ENCODE measurements around the gene MCM7. TPM values are rescaled to one million over a fixed set of nuclear protein-coding genes. Genes with fewer than 3 reads are reported as not detected.
A peak's percentile ranks its signal among the peaks of the same experiment; 100 is the strongest.

The MCM7 gene
- polyA plus RNA-seq, 1 donor: 93.8 TPM

DNA sequence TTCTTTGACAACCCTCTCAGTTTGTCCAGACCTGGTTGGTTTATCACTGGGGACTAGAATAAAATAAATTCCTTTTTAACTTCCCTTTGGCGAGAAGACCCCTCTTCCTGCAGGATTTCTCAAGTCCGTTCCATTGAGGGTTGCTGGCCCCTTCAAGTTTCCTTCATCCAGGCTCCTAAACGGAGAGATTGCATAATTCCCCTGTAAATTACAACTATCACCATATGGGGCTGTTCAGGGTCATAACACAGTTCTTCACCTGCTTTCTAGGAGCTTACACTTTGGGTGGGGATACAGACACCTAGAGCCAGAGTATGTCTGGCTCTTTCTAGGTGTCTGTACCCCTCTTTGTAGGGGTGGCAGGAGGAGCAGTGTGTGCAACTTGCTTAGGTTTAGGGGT lies 15.7 kb downstream of the MCM7 start:
- H3K27me3 ChIP-seq (ENCODE audit: control insufficient read depth, insufficient read depth, low read length): no peaks in the 10 kb centered on the region
- WGBS (ENCODE audit: insufficient coverage, low lambda C conversion rate): no CpG with 5 or more reads among the region's 3 CpGs
- DNase-seq: no peak
- H3K4me1 ChIP-seq (ENCODE audit: control insufficient read depth, insufficient read depth, low read length): peaks cover 18% of the 10 kb centered on the region
- H3K36me3 ChIP-seq (ENCODE audit: control insufficient read depth, insufficient read depth, low read length): peaks cover 3% of the 10 kb centered on the region
- no peak overlapping the region for H3K27ac ChIP-seq (ENCODE audit: low read length)
- H3K9me3 ChIP-seq (ENCODE audit: control insufficient read depth, low read depth, low read length): no peaks in the 10 kb centered on the region
- H3K4me3 ChIP-seq (ENCODE audit: low read length): no peak overlapping the region

DNA sequence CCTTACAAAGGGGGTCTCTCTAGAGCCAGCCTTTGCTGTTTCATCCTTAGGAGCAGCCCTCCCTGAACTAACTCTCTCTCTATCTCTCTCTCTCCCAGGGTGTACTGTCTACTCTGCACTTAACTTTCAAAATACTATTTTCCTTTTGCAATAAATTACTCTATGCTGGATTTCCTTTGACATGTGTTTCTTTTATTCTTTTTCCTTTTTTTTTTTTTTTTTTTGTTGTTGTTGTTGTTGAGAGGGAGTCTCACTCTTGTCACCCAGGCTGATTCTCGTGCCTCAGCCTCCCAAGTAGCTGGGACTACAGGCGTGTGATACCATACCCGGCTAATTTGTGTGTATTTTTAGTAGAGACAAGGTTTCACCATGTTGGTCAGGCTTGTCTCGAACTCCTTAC lies 18.2 kb downstream of the MCM7 start:
- no peak overlapping the region for H3K27ac ChIP-seq (ENCODE audit: low read length)
- H3K9me3 ChIP-seq (ENCODE audit: control insufficient read depth, low read depth, low read length): no peaks in the 10 kb centered on the region
- H3K4me1 ChIP-seq (ENCODE audit: control insufficient read depth, insufficient read depth, low read length): peaks cover 23% of the 10 kb centered on the region
- no peaks in the 10 kb centered on the region for H3K27me3 ChIP-seq (ENCODE audit: control insufficient read depth, insufficient read depth, low read length)
- no peaks in the 10 kb centered on the region for H3K36me3 ChIP-seq (ENCODE audit: control insufficient read depth, insufficient read depth, low read length)
- no peak for DNase-seq
- no peak overlapping the region for H3K4me3 ChIP-seq (ENCODE audit: low read length)
- WGBS (ENCODE audit: insufficient coverage, low lambda C conversion rate): no CpG with 5 or more reads among the region's 4 CpGs

GRCh38 chr7:100081535-100082102 lies 19.6 kb downstream of the MCM7 start, which contains the start of gene ZNF3:
Gene ZNF3, minus strand, starts transcription at chr7:100081723. Its CDS starts 4,366 bp downstream, at chr7:100077357.
- Histone ChIP-seq H3K4me3 (ENCODE audit: low read length) (peak within 1 kb of the TSS; percentile 98), H3K4me1 (ENCODE audit: control insufficient read depth, insufficient read depth, low read length) (peaks cover 34% of the 10 kb centered on the region), H3K27me3 (ENCODE audit: control insufficient read depth, insufficient read depth, low read length) (no peaks in the 10 kb centered on the region), H3K9me3 (ENCODE audit: control insufficient read depth, low read depth, low read length) (no peaks in the 10 kb centered on the region), H3K27ac (ENCODE audit: low read length) (peak within 1 kb of the TSS; percentile 82), H3K36me3 (ENCODE audit: control insufficient read depth, insufficient read depth, low read length) (peaks cover 7% of the 10 kb centered on the region)
- DNase-seq: peak; percentile 99
- no CpG with 5 or more reads among the region's 55 CpGs for WGBS (ENCODE audit: insufficient coverage, low lambda C conversion rate)

DNA sequence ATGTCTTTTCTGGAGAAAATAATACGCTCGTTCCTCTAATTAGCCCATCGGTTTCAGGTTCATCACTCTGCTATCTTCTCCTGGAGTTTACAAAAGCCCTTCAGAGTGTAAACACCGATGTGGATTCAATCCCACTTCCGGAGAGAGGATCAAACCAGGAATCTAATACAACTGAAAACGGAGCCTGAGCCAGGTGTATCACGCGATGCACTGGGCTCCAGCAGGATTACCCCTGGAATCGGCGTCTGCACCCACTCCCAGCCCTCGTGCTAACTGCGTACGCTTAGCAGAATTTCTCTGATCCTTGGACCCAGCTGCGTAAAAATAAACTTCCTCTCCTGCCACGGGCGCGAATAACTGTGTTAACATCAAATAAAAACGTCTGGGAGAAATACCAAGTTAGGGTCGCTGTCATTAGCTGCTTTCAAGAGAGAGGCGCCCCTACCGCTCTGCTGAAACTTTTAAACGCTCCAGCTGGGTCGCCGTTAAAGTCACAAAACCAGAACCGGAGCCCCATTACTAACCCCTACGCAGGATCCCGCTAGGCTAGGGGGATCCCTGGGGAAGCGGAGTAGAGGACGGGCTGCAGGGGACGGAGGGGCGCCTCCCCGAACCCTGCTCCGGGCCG lies 20.2 kb downstream of the MCM7 start:
- H3K4me3 ChIP-seq (ENCODE audit: low read length): peak overlapping the region; percentile 98
- H3K36me3 ChIP-seq (ENCODE audit: control insufficient read depth, insufficient read depth, low read length): peaks cover 12% of the 10 kb centered on the region
- peak overlapping the region; percentile 82 for H3K27ac ChIP-seq (ENCODE audit: low read length)
- H3K4me1 ChIP-seq (ENCODE audit: control insufficient read depth, insufficient read depth, low read length): peaks cover 37% of the 10 kb centered on the region
- H3K9me3 ChIP-seq (ENCODE audit: control insufficient read depth, low read depth, low read length): no peaks in the 10 kb centered on the region
- DNase-seq: peak in 1 of 2 donors; percentile 71
- 0% methylated on average over 4 of the region's 34 CpGs for WGBS (ENCODE audit: insufficient coverage, low lambda C conversion rate)
- H3K27me3 ChIP-seq (ENCODE audit: control insufficient read depth, insufficient read depth, low read length): no peaks in the 10 kb centered on the region

DNA sequence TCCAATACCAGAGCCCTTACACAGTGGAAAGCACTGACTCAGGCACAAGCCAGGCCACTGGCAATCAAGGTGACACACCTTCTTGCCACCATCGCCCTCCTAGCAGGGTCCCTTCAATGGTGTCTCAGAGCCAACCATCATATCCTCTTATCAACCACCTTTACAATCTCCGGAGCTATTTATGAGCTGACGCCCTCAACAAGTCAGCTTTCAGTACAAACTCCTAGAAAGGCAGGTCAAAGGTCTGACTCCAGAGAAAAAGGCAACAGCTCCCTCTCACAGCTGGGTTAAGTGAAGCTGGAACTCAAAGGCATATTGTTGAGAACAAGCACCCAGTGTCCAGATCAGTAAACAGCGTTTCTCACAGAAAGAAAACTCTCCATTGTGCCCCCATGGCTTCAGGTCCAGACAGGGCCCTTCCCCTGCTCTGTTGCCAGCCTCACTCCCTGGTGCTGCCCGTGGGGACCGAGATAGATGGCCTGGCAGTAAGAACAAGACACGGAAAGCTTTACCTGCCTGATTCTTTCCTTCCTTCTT lies 22.1 kb downstream of the MCM7 start:
- Histone ChIP-seq H3K4me1 (ENCODE audit: control insufficient read depth, insufficient read depth, low read length) (peaks cover 37% of the 10 kb centered on the region), H3K4me3 (ENCODE audit: low read length) (peak overlapping the region; percentile 98), H3K9me3 (ENCODE audit: control insufficient read depth, low read depth, low read length) (peaks cover 2% of the 10 kb centered on the region), H3K27ac (ENCODE audit: low read length) (peak overlapping the region; percentile 82), H3K27me3 (ENCODE audit: control insufficient read depth, insufficient read depth, low read length) (no peaks in the 10 kb centered on the region), H3K36me3 (ENCODE audit: control insufficient read depth, insufficient read depth, low read length) (peaks cover 32% of the 10 kb centered on the region)
- WGBS (ENCODE audit: insufficient coverage, low lambda C conversion rate): no CpG with 5 or more reads among the region's 7 CpGs
- DNase-seq: peak; percentile 85 to 92

- Histone ChIP-seq H3K4me1 (ENCODE audit: control insufficient read depth, insufficient read depth, low read length) (peaks cover 34% of the 10 kb centered on the region), H3K27ac (ENCODE audit: low read length) (peak overlapping the region; percentile 82), H3K9me3 (ENCODE audit: control insufficient read depth, low read depth, low read length) (peaks cover 21% of the 10 kb centered on the region), H3K4me3 (ENCODE audit: low read length) (no peak overlapping the region), H3K27me3 (ENCODE audit: control insufficient read depth, insufficient read depth, low read length) (no peaks in the 10 kb centered on the region), H3K36me3 (ENCODE audit: control insufficient read depth, insufficient read depth, low read length) (peaks cover 50% of the 10 kb centered on the region)
- WGBS (ENCODE audit: insufficient coverage, low lambda C conversion rate): no CpG with 5 or more reads among the region's 4 CpGs
- peak; percentile 76 to 87 for DNase-seq
Observed at GRCh38 chr7:100077205-100077604, 24.0 kb downstream of the MCM7 start.

- Histone ChIP-seq H3K4me3 (ENCODE audit: low read length) (no peak overlapping the region), H3K27ac (ENCODE audit: low read length) (no peak overlapping the region), H3K36me3 (ENCODE audit: control insufficient read depth, insufficient read depth, low read length) (peaks cover 68% of the 10 kb centered on the region), H3K27me3 (ENCODE audit: control insufficient read depth, insufficient read depth, low read length) (no peaks in the 10 kb centered on the region), H3K4me1 (ENCODE audit: control insufficient read depth, insufficient read depth, low read length) (peaks cover 34% of the 10 kb centered on the region), H3K9me3 (ENCODE audit: control insufficient read depth, low read depth, low read length) (peaks cover 36% of the 10 kb centered on the region)
- no peak for DNase-seq
- no CpG with 5 or more reads among the region's 6 CpGs for WGBS (ENCODE audit: insufficient coverage, low lambda C conversion rate)
Observed at GRCh38 chr7:100075418-100075817, 25.8 kb downstream of the MCM7 start.

GRCh38 chr7:100074841-100075240 lies 26.4 kb downstream of the MCM7 start:
- no peak overlapping the region for H3K4me3 ChIP-seq (ENCODE audit: low read length)
- H3K27me3 ChIP-seq (ENCODE audit: control insufficient read depth, insufficient read depth, low read length): no peaks in the 10 kb centered on the region
- WGBS (ENCODE audit: insufficient coverage, low lambda C conversion rate): 85% methylated on average over 3 of the region's 7 CpGs
- peaks cover 74% of the 10 kb centered on the region for H3K36me3 ChIP-seq (ENCODE audit: control insufficient read depth, insufficient read depth, low read length)
- peaks cover 40% of the 10 kb centered on the region for H3K9me3 ChIP-seq (ENCODE audit: control insufficient read depth, low read depth, low read length)
- H3K4me1 ChIP-seq (ENCODE audit: control insufficient read depth, insufficient read depth, low read length): peaks cover 30% of the 10 kb centered on the region
- no peak for DNase-seq
- H3K27ac ChIP-seq (ENCODE audit: low read length): no peak overlapping the region

- WGBS (ENCODE audit: insufficient coverage, low lambda C conversion rate): 100% methylated on average over 1 of the region's 10 CpGs
- Histone ChIP-seq H3K27ac (ENCODE audit: low read length) (no peak overlapping the region), H3K27me3 (ENCODE audit: control insufficient read depth, insufficient read depth, low read length) (no peaks in the 10 kb centered on the region), H3K4me3 (ENCODE audit: low read length) (no peak overlapping the region), H3K36me3 (ENCODE audit: control insufficient read depth, insufficient read depth, low read length) (peaks cover 81% of the 10 kb centered on the region), H3K9me3 (ENCODE audit: control insufficient read depth, low read depth, low read length) (peaks cover 40% of the 10 kb centered on the region), H3K4me1 (ENCODE audit: control insufficient read depth, insufficient read depth, low read length) (peaks cover 10% of the 10 kb centered on the region)
- no peak for DNase-seq
Observed at GRCh38 chr7:100072462-100072861, 28.7 kb downstream of the MCM7 start.

DNA sequence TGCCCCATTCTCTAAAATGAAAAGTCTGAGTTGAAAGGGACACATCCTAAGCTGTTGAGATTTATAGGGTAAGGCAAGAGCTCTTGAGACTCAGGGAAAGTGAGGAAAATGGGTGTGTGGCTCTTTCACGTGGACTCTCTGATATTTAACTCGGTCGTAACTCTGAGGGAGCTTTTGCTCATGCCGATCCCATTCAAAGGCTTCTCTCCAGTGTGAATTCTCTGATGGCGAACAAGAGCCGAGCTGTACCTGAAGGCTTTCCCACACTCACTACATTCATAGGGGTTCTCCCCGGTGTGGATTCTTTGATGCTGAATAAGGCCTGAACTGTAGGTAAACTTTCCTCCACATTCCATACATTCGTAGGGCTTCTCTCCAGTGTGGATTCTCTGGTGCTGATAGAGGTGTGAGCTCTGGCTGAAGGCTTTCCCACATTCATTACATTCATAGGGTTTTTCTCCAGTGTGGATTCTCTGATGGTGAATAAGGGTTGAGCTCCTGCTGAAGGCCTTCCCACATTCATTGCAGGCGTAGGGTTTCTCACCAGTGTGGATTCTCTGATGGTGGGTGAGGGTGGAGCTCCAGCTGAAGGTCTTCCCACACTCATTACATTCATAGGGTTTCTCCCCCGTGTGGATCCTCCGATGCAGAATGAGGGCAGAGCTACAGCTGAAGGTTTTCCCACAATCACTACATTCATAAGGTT lies 30.0 kb downstream of the MCM7 start:
- WGBS (ENCODE audit: insufficient coverage, low lambda C conversion rate): no CpG with 5 or more reads among the region's 11 CpGs
- Histone ChIP-seq H3K36me3 (ENCODE audit: control insufficient read depth, insufficient read depth, low read length) (peaks cover 74% of the 10 kb centered on the region), H3K27ac (ENCODE audit: low read length) (no peak overlapping the region)

More for the DNA sequence above, 30.0 kb downstream of the MCM7 start:
- peak in 1 of 2 donors; percentile 22 for DNase-seq
- H3K27me3 ChIP-seq (ENCODE audit: control insufficient read depth, insufficient read depth, low read length): no peaks in the 10 kb centered on the region
- H3K9me3 ChIP-seq (ENCODE audit: control insufficient read depth, low read depth, low read length): peaks cover 40% of the 10 kb centered on the region
- no peak overlapping the region for H3K4me3 ChIP-seq (ENCODE audit: low read length)
- no peaks in the 10 kb centered on the region for H3K4me1 ChIP-seq (ENCODE audit: control insufficient read depth, insufficient read depth, low read length)

Measured in large intestine (tissue), 3 donors.